Renal cortex interstitium (tissue), 11 donors: ENCODE measurements around the gene CNTNAP3. TPM values are rescaled to one million over a fixed set of nuclear protein-coding genes. Genes with fewer than 3 reads are reported as not detected.
"Not testable (repeated sequence)": the region's sequence is repeated elsewhere in the genome, so short reads cannot be mapped to it uniquely, and the experiment has no call there.

Experiments
- DNase-seq, 11 donors: peaks; one replicate each; pipeline ENCODE4 v3.0.0-alpha.2; 2013; ENCODE audit warnings: low read depth in 9 of 11, low spot score in 4 of 11; ENCODE audit errors: extremely low read depth in 1 of 11
- polyA plus RNA-seq, 3 donors: library from polyadenylated mRNA; unstranded; fragments of 120-200 nt; gene quantifications; one replicate each; pipeline ENCODE4 v1.2.1, GENCODE V29; 2013; ENCODE audit not compliant: insufficient read length in 3 of 3

CNTNAP3 gene
- polyA plus RNA-seq, 3 donors = 4.7 to 6.4 (median 5.0) TPM

DNA sequence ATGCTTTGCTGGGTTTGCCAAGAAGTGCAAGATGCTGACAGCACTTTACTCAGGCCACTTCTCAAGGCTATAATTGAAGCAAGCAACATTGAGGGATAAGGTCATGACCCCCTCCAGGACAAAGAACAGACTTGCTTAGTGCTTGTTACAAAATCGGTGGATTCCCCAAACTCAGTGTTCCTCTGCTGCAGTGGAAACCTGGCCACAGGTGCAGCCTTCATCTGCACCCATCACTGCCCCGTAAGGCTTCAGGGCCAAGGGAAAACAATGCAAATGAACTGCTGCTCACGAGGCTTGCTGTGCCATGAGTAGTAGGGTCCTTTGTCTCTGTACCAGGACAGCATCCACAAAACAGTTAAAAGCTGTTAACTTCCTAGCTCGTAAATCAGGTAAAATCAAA is 205.4 kb downstream of the CNTNAP3 start:
- not testable (repeated sequence) for DNase-seq

DNA sequence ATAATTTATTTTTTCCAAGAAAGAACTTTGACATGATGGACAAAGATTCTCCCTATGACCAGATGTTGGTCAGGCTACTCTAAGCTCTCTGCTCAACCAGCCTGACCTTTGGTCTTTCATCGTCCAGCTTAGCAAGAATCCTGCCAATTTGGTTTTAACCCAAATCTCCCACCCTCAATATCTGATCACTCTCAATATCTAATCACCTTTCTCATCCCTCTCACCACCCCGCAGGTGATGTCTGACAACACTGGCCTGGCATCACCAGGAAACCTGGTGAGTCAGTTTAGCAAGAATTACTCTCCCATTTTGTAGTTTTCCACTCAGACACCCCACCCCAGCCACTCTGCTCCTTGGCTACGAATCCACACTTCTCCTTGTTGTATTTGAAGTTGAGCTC is 207.9 kb downstream of the CNTNAP3 start:
- not testable (repeated sequence) for DNase-seq

DNA sequence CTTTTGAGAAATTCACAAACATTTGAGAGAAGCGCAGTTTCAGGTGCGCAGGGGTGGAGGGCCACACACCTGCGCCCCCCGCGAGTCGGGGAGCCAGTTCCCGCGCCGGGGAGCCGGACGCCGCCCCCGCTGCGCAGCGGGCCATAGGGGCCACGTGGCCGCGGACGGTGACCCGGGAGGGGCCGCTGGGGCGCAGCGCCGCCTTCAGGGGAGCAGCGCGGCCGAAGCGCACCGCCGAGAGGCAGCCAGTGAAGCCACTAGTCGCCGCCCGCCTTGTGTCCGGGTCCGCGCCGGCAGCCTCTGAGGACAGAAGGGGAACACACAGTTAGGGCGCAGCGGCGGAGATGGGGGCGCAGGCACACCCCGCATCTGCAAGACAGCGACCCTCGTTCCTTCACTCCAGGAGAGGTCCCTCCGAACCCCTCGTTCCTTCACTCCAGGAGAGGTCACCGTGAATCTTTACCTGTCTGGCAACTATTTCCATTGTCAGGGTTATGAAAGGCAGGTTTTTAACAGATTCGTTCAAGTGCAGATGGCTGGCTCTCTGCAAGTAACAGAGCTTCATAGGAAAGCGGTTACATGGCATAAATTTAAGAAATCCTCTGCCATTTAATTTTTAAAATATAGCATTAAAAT is 209.2 kb downstream of the CNTNAP3 start:
- DNase-seq = peak in 6 of 11 donors; percentile 3 to 25 (median 12)

DNA sequence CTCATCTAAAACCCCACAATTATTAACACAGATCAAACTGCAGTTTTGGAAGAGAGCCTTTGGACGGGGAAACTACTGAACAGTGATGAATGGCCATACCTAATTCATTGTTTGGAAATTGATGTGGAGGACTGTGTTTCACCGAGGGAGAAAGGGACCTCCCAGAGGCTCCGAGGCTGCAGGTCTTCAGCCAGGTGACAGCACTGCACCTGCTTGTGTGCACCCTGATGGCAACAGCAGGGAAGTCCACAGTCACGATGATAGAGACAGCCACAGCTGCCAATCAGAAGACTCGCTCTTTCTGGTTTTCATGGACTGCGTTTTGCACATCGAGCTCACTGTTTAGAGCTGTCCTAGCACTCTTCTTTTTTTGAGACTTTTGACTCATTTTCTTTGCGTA is 214.4 kb downstream of the CNTNAP3 start:
- DNase-seq = not testable (repeated sequence)

DNA sequence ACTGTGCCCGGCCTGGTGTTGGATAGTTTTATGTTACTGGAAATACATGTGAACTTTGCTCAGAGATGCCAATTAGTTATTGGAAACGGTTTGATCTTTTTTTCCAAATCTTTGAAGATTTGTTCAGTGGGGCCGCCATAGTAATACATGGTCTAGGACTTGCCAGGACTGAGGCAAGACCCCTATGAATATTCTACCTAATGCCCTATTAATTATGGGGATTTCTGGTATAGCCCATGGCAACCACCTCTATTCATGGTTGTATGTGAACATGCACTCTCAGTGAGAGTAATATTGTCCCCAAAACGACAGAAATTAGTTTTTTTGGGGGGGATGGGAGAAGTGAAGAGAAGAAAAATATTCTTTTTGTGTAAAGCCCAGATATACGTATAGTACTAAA is 220.3 kb downstream of the CNTNAP3 start:
- not testable (repeated sequence) for DNase-seq

DNA sequence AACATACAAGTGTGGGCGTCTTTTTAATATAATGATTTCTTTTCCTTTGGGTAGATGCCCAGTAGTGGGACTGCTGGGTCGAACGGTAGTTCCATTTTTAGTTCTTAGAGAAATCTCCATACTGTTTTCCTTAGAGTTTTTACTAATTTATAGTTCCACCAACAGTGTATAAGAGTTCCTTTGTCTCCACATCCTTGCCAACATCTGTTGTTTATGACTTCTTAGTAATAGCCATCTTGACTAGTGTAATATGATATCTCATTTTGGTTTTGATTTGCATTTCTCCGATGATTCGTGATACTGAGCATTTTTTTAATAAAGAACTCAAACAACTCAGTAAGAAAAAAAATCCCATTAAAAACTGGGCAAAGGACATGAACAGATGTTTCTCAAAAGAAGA is 225.0 kb downstream of the CNTNAP3 start:
- not testable (repeated sequence) for DNase-seq

DNA sequence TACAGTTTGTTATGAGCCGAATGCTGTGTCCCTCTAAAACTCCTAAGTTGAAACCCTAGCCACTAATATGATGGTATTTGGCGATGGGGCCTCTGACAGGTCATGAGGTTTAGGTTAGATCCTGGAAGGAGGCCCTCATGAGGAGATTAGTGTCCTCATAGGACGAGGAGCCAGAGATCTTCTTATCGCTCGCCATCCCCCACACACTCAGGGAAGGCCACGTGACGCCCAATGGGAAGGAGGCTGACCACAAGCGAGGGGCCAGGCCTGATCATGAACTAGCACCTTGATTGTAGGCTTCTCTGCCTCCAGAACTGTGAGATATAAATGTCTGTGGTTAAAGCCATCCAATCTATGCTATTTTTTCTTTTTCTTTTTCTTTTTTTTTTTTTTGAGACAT is 233.5 kb downstream of the CNTNAP3 start:
- not testable (repeated sequence) for DNase-seq

DNA sequence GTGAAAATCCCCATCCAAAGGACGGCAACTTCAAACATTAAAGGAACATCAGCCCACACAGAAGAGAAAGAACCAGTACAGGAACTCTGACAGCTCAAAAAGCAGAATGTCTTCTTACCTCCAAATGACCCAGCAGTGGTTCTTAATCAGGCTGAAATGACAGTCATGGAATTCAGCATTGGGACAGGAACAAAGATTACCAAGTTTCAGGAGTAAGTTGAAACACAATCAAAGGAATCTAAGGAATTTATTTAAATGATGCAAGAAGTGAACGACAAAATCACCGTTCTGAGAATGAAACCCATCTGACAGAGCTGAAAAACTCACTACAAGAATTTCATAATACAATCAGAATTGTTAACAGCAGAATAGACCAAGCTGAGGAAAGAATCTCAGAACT is 241.1 kb downstream of the CNTNAP3 start:
- DNase-seq = not testable (repeated sequence)

DNA sequence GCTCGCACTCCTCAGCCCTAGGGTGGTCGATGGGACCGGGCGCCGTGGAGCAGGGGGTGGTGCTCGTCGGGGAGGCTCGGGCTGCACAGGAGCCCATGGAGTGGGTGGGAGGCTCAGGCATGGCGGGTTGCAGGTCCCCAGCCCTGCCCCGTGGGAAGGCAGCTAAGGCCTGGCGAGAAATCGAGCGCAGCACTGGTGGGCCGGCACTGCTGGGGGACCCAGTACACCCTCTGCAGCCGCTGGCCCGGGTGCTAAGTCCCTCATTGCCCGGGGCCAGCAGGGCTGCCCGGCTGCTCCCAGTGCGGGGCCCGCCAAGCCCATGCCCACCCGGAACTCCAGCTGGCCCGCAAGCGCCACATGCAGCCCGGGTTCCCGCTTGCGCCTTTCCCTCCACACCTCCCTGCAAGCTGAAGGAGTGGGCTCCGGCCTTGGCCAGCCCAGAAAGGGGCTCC is 245.6 kb downstream of the CNTNAP3 start:
- not testable (repeated sequence) for DNase-seq

DNA sequence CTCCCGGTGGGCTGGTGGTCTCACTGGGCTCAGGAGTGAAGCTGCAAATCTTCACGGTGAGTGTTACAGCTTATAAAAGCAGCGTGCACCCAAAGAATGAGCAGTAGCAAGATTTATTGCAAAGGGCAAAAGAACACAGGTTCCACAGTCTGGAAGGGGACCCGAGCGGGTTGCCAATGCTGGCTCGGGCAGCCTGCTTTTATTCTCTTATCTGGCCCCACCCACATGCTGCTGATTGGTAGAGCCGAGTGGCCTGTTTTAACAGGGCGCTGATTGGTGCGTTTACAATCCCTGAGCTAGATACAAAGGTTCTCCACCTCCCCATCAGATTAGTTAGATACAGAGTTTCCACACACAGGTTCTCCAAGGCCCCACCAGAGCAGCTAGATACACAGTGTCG is 246.2 kb downstream of the CNTNAP3 start:
- not testable (repeated sequence) for DNase-seq

DNA sequence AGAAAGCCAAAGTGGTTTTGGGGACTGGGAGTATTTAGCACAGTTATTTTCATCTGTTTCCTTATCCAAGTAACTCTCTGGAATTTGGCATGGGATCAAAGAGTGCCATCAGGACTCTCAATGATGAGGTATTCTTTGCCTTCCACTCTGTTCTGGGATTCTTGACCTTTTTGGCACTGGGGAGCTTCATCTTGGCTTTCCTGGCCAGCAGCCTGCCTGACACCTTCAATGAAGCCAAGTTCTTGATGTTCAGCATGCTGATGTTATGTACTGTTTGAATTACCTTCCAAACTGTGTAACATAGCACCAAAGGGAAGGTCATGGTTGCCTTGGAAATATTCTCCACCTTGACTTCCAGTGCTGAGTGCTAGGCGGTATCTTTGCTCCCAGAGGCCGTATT is 248.8 kb downstream of the CNTNAP3 start:
- not testable (repeated sequence) for DNase-seq

DNA sequence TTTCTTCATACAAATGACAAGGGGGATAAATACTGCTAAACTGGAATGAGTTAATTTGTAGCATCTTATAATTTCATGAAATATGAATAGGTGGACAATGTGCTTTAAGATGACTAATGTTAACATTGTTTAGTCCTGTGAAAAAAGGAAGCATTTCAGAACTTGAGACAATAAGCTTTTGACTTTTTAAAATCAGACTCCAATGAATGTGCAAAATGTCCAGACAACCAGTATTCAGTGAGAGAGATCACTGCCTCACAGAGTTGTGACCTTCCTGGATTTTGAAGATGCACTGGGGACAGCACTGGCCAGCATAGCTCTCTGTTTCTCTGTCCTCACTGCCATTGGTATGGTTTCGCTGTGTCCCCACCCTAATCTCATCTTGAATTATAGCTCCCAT is 249.7 kb downstream of the CNTNAP3 start:
- DNase-seq = not testable (repeated sequence)

DNA sequence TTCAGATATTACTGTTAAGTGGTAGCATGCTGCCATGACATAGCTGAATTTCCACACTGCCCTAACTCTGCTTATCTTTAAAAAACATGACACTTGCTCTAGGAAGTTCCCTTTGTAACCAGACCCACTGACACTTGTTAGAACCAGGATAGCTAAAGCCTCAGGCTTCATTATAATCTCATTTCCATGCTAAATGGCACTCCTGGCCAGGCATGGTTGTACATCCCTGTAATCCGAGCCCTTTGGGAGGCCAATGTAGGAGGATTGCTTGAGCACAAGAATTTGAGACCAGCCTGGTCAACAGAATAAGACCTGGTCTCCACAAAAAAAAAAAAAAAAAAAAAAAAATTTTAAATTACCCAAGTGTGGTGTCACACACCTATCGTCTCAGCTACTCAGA is 254.1 kb downstream of the CNTNAP3 start:
- DNase-seq = not testable (repeated sequence)

DNA sequence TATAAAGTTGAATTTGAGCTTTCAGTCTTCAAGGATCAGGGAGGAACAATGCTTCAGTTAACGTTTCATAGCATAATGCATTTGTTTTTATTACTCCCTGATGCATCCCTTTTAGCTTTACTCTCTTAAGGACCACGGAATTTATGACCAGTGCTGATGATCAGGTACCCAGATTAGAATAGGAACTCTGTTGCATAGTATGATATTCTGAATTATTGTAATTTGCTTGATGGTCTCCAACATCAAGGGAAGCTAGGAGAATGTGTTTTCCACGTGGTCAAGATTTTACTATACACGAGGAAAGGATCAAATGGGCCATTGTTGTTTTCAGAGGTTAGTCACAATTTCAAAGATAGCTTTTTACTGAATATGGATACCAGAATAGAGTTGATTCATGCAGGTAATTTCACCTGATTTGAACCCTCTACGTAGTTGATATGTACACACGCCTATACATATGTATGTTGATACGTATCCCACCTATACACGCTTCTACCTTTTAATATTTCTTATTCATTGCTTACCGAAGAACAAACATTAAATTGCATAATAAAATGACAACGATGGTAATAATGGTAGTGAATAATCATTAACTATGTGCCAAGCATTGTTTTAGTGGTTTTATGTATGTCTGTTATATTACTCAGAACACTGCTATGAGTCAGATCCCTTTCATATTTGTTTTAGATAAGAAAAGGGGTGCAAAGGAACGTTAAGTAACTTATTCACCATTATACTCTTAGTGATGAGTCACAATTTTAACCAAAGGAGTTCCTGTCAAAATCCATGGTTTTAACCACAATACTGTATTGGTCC is 257.6 kb downstream of the CNTNAP3 start:
- DNase-seq = not testable (repeated sequence)

DNA sequence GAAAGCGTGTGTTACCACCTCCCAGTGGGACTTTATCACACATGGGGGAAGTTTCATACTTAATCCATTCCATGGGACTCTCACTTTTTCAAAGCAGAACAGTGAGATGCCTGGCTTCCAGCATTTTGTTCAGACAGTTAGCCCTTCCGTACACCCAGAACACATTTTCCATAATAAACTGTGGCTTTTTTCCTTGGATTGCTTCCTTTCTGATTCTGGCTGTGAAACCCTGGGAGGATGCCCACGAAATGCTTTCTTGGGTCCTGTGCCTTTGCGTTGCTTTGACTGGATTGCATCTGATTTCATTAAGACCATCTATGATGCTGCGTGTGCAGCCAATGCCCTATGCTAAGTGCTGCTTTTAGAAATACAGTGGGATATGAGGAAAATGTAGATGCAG is 259.1 kb downstream of the CNTNAP3 start:
- not testable (repeated sequence) for DNase-seq

DNA sequence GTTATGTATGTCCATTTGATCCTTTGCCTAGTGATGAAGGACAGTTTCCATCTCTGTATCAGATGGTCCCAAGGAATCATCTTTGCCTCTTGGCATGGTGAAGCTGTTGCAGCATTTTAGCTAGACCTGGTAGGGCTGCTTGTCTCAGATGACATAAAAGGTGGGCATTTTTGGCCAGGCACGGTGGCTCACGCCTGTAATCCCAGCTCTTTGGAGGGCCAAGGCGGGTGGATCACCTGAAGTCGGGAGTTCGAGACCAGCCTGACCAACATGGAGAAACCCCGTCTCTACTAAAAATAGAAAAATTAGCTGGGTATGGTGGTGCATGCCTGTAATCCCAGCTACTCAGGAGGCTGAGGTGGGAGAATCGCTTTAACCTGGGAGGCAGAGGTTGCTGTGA is 259.8 kb downstream of the CNTNAP3 start:
- not testable (repeated sequence) for DNase-seq

DNA sequence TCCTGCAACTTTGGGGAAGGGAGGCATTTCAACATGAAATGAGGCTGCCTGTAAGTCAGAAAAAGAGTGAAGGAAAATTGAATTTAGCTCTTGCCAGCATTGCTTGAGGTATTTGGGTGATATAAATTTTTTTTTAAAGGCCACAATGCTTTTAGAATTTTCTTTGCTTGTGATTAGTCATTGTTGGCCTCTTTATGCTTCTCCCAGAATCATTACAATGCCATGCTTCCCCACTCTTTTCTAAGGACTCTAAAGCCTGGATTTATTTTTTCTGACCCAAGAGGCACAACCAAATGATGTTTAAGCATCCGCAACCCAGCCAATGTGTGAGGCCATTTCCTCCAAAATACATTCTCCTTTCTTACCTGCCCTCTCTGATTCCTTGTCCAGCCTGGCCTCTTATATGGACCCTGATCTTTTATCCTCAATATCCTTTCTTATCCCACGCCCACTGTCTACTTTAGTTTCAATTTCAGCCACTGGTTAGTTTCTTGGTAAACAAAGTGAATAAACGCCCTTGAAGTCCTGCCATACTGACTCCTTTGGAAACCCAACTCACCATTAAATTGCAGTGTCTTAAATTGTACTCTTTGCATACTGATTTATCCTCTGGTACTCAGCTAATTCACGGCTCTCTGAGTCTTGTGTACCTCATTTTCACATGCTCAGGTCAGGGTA is 261.9 kb downstream of the CNTNAP3 start:
- DNase-seq = not testable (repeated sequence)
